OCI-LY1 (cell line): ENCODE measurements around the gene SHLD2.
"Not testable (repeated sequence)": the region's sequence is repeated elsewhere in the genome, so short reads cannot be mapped to it uniquely, and the experiment has no call there.

Experiments
- H2AFZ ChIP-seq: fragments of 200-600 bp; sonication (generic), shearing (Covaris generic); 2 replicates; pipeline ENCODE4 v1.6.0; 2014; ENCODE audit warnings: antibody characterized with exemption, mild to moderate bottlenecking, low read length
- H3F3A ChIP-seq: fragments of 200-600 bp; sonication (generic), shearing (Covaris generic); 2 replicates; pipeline ENCODE4 v1.6.0; 2014; ENCODE audit warnings: mild to moderate bottlenecking, antibody characterized with exemption, low read length, moderate library complexity; ENCODE audit not compliant: insufficient read depth
- H3K27ac ChIP-seq: fragments of 200-600 bp; sonication (generic); 2 replicates; pipeline ENCODE4 v1.5.1; 2014; ENCODE audit warnings: low read length, mixed run types, mild to moderate bottlenecking, low read depth; ENCODE audit not compliant: poor library complexity, severe bottlenecking
- H3K27me3 ChIP-seq: fragments of 200-600 bp; sonication (generic); 2 replicates; pipeline ENCODE4 v1.6.0; 2014; ENCODE audit warnings: antibody characterized with exemption, mild to moderate bottlenecking, low read length, moderate library complexity; ENCODE audit not compliant: insufficient read depth
- H3K36me3 ChIP-seq: fragments of 200-600 bp; sonication (generic); 2 replicates; pipeline ENCODE4 v1.6.1; 2014; ENCODE audit warnings: mild to moderate bottlenecking, antibody characterized with exemption, low read length, moderate library complexity, mixed read lengths; ENCODE audit not compliant: insufficient read depth
- H3K4me1 ChIP-seq: fragments of 200-600 bp; sonication (generic); 2 replicates; pipeline ENCODE4 v1.5.1; 2014; ENCODE audit warnings: mild to moderate bottlenecking, low read length, moderate library complexity; ENCODE audit not compliant: insufficient read depth, severe bottlenecking
- H3K4me2 ChIP-seq: fragments of 200-600 bp; sonication (generic), shearing (Covaris generic); 2 replicates; pipeline ENCODE4 v1.6.1; 2014; ENCODE audit warnings: low read length
- H3K4me3 ChIP-seq: fragments of 200-600 bp; sonication (generic); 2 replicates; pipeline ENCODE4 v1.5.1; 2014; ENCODE audit warnings: low read length, low read depth, mild to moderate bottlenecking, mixed read lengths; ENCODE audit not compliant: poor library complexity, severe bottlenecking
- H3K79me2 ChIP-seq: fragments of 200-600 bp; shearing (Covaris generic); 2 replicates; pipeline ENCODE4 v1.6.1; 2016; ENCODE audit warnings: mixed run types, low read length, mixed read lengths; ENCODE audit not compliant: insufficient read depth
- H3K9ac ChIP-seq: fragments of 200-600 bp; sonication (generic), shearing (Covaris generic); 2 replicates; pipeline ENCODE4 v1.6.1; 2014; ENCODE audit warnings: mild to moderate bottlenecking, low read length, mixed read lengths
- H3K9me2 ChIP-seq: fragments of 200-600 bp; sonication (generic), shearing (Covaris generic); 2 replicates; pipeline ENCODE4 v1.6.1; 2014; ENCODE audit warnings: low read depth, mild to moderate bottlenecking, low read length, mixed read lengths
- H3K9me3 ChIP-seq: fragments of 200-600 bp; shearing (Covaris generic); 2 replicates; pipeline ENCODE4 v1.6.1; 2014; ENCODE audit warnings: low read length, mixed read lengths
- H4K20me1 ChIP-seq: fragments of 200-600 bp; sonication (generic), shearing (Covaris generic); 2 replicates; pipeline ENCODE4 v1.6.0; 2016; ENCODE audit warnings: mild to moderate bottlenecking, low read length; ENCODE audit not compliant: insufficient read depth

SHLD2 gene

GRCh38 chr10:87133936-87134335 is 38.9 kb downstream of the SHLD2 start:
- H2AFZ ChIP-seq, H3K4me2 ChIP-seq, H3K4me3 ChIP-seq, H3F3A ChIP-seq, H3K36me3 ChIP-seq, H4K20me1 ChIP-seq, H3K79me2 ChIP-seq, H3K9ac ChIP-seq, H3K9me3 ChIP-seq, H3K9me2 ChIP-seq, H3K27ac ChIP-seq, H3K4me1 ChIP-seq, H3K27me3 ChIP-seq: not testable (repeated sequence)

GRCh38 chr10:87134440-87134839 is 39.4 kb downstream of the SHLD2 start:
- H3K27ac ChIP-seq, H3K36me3 ChIP-seq, H3K4me2 ChIP-seq, H2AFZ ChIP-seq, H3K9ac ChIP-seq, H4K20me1 ChIP-seq, H3K27me3 ChIP-seq, H3K4me1 ChIP-seq, H3K9me2 ChIP-seq, H3K9me3 ChIP-seq, H3F3A ChIP-seq, H3K4me3 ChIP-seq, H3K79me2 ChIP-seq: not testable (repeated sequence)

GRCh38 chr10:87137478-87137877 is 42.5 kb downstream of the SHLD2 start:
- H3K79me2 ChIP-seq, H3K27ac ChIP-seq, H3K36me3 ChIP-seq, H3K9me2 ChIP-seq, H3F3A ChIP-seq, H3K27me3 ChIP-seq, H2AFZ ChIP-seq, H4K20me1 ChIP-seq, H3K9me3 ChIP-seq, H3K4me3 ChIP-seq, H3K4me1 ChIP-seq, H3K9ac ChIP-seq, H3K4me2 ChIP-seq: not testable (repeated sequence)

- not testable (repeated sequence) for H3K4me3 ChIP-seq, H3K27ac ChIP-seq, H3K79me2 ChIP-seq, H3K9ac ChIP-seq, H3K9me3 ChIP-seq, H4K20me1 ChIP-seq, H3K4me2 ChIP-seq, H3K27me3 ChIP-seq, H3K4me1 ChIP-seq, H3K9me2 ChIP-seq, H2AFZ ChIP-seq, H3K36me3 ChIP-seq, H3F3A ChIP-seq
Observed at GRCh38 chr10:87142230-87143108, 47.5 kb downstream of the SHLD2 start.

GRCh38 chr10:87143109-87143418 is 48.1 kb downstream of the SHLD2 start:
- H3K4me1 ChIP-seq, H3K9me3 ChIP-seq, H3K4me2 ChIP-seq, H3K79me2 ChIP-seq, H3F3A ChIP-seq, H3K9me2 ChIP-seq, H2AFZ ChIP-seq, H3K9ac ChIP-seq, H3K36me3 ChIP-seq, H3K27ac ChIP-seq, H4K20me1 ChIP-seq, H3K4me3 ChIP-seq, H3K27me3 ChIP-seq: not testable (repeated sequence)

GRCh38 chr10:87145598-87145997 is 50.6 kb downstream of the SHLD2 start:
- H3K27me3 ChIP-seq, H4K20me1 ChIP-seq, H3K36me3 ChIP-seq, H3F3A ChIP-seq, H3K4me3 ChIP-seq, H2AFZ ChIP-seq, H3K4me2 ChIP-seq, H3K4me1 ChIP-seq, H3K9me3 ChIP-seq, H3K27ac ChIP-seq, H3K9ac ChIP-seq, H3K79me2 ChIP-seq, H3K9me2 ChIP-seq: not testable (repeated sequence)
